IMR-90 (cell line): ENCODE data around the gene ANXA4. TPM values are rescaled to one million over a fixed set of nuclear protein-coding genes. Genes with fewer than 3 reads are reported as not detected.

Experiments
- ATAC-seq: fragments of 200-7000 bp; cut with Tn5 transposase; 2 replicates; pipeline ENCODE4 v1.9.1; 2020; ENCODE audit warnings: low read depth, mild to moderate bottlenecking, moderate library complexity
- BruUV-seq: library from RNA; stranded (reverse); fragments of 400-500 nt; replicated peaks from 2 replicates; lab custom pipeline; 2021; lab: Mats Ljungman, UMichigan
- CTCF ChIA-PET: fragments of 300-600 bp; formaldehyde crosslinking; extraction: SDS; loops from one replicate; lab custom pipeline; 2021; ENCODE audit warnings: antibody characterized with exemption; lab: Yijun Ruan, JAX
- POLR2A ChIA-PET: fragments of 300-600 bp; sonication (Branson Sonifier 250); formaldehyde crosslinking; loops from one replicate; lab custom pipeline; 2022; ENCODE audit warnings: antibody characterized with exemption; ENCODE audit not compliant: unreplicated experiment; lab: Charles Lee
- DNase-seq: peaks from one replicate; pipeline ENCODE4 v3.0.0; 2013
- H2AFZ ChIP-seq: replicated peaks from 2 replicates; pipeline ENCODE3; 2013; ENCODE audit warnings: low read length, mild to moderate bottlenecking; ENCODE audit not compliant: poor library complexity
- H2AK5ac ChIP-seq: 2 replicates; pipeline ENCODE4 v1.6.1; 2013; ENCODE audit warnings: low read depth, low read length, inconsistent platforms
- H2AK9ac ChIP-seq: replicated peaks from 2 replicates; pipeline ENCODE3; 2013; ENCODE audit warnings: mild to moderate bottlenecking, low read depth, low read length, moderate library complexity; ENCODE audit not compliant: poor library complexity
- H2BK120ac ChIP-seq: 2 replicates; pipeline ENCODE4 v1.6.1; 2013; ENCODE audit warnings: low read depth, low read length, inconsistent platforms
- H2BK15ac ChIP-seq: 3 replicates; pipeline ENCODE4 v1.6.1; 2013; ENCODE audit warnings: low read depth, low read length, inconsistent platforms
- H2BK20ac ChIP-seq: 2 replicates; pipeline ENCODE4 v1.6.1; 2013; ENCODE audit warnings: low read depth, mild to moderate bottlenecking, inconsistent platforms, low read length, moderate library complexity
- H2BK5ac ChIP-seq: 2 replicates; pipeline ENCODE4 v1.6.1; 2013; ENCODE audit warnings: mild to moderate bottlenecking, low read depth, low read length, inconsistent platforms; ENCODE audit not compliant: poor library complexity, severe bottlenecking
- H3K14ac ChIP-seq: replicated peaks from 2 replicates; pipeline ENCODE4 v1.6.1; 2013; ENCODE audit warnings: low read depth, low read length, inconsistent platforms
- H3K18ac ChIP-seq: 2 replicates; pipeline ENCODE4 v1.6.1; 2013; ENCODE audit warnings: low read depth, low read length, control low read depth
- H3K23ac ChIP-seq: 2 replicates; pipeline ENCODE4 v1.6.1; 2013; ENCODE audit warnings: low read depth, low read length, inconsistent platforms
- H3K27ac ChIP-seq: 2 replicates; pipeline ENCODE4 v1.5.1; 2013; ENCODE audit warnings: mild to moderate bottlenecking, control low read depth, low read length; ENCODE audit not compliant: insufficient read depth
- H3K27me3 ChIP-seq: 2 replicates; pipeline ENCODE4 v1.6.1; 2013; ENCODE audit warnings: low read length; ENCODE audit not compliant: control insufficient read depth, insufficient read depth
- H3K36me3 ChIP-seq: 2 replicates; pipeline ENCODE4 v1.6.1; 2013; ENCODE audit warnings: low read length, mixed read lengths; ENCODE audit not compliant: control insufficient read depth, insufficient read depth
- H3K4ac ChIP-seq: 2 replicates; pipeline ENCODE4 v1.6.1; 2013; ENCODE audit warnings: low read depth, low read length, inconsistent platforms
- H3K4me1 ChIP-seq: 2 replicates; pipeline ENCODE4 v1.6.1; 2013; ENCODE audit warnings: low read length, mixed read lengths; ENCODE audit not compliant: control insufficient read depth, insufficient read depth
- H3K4me2 ChIP-seq: 2 replicates; pipeline ENCODE4 v1.6.1; 2013; ENCODE audit warnings: low read depth, mild to moderate bottlenecking, control low read depth, low read length, moderate library complexity
- H3K4me3 ChIP-seq: 2 replicates; pipeline ENCODE4 v1.5.1; 2013; ENCODE audit warnings: low read depth, mild to moderate bottlenecking, control low read depth, low read length, moderate library complexity; ENCODE audit not compliant: insufficient read depth
- H3K56ac ChIP-seq: 2 replicates; pipeline ENCODE4 v1.6.1; 2013; ENCODE audit warnings: low read length, inconsistent platforms; ENCODE audit not compliant: insufficient read depth; ENCODE audit errors: extremely low read depth
- H3K79me1 ChIP-seq, 2 experiments: 2 replicates each; pipeline ENCODE4 v1.6.1; 2013; ENCODE audit warnings: low read length in 2 of 2, inconsistent platforms in 1 of 2, low read depth in 1 of 2
- H3K9ac ChIP-seq: 2 replicates; pipeline ENCODE4 v1.6.1; 2013; ENCODE audit warnings: low read depth, low read length, control low read depth
- H3K9me1 ChIP-seq: 2 replicates; pipeline ENCODE4 v1.6.1; 2013; ENCODE audit warnings: low read length, inconsistent platforms; ENCODE audit not compliant: insufficient read depth
- H3K9me3 ChIP-seq: 2 replicates; pipeline ENCODE4 v1.6.1; 2013; ENCODE audit warnings: low read length; ENCODE audit not compliant: control insufficient read depth, insufficient read depth
- H4K20me1 ChIP-seq: 2 replicates; pipeline ENCODE4 v1.6.1; 2013; ENCODE audit warnings: low read length, inconsistent platforms; ENCODE audit not compliant: insufficient read depth
- H4K5ac ChIP-seq: 2 replicates; pipeline ENCODE4 v1.6.1; 2013; ENCODE audit warnings: mild to moderate bottlenecking, low read depth, low read length, control low read depth
- H4K8ac ChIP-seq, 2 experiments: 2 replicates each; pipeline ENCODE4 v1.6.1; 2013; ENCODE audit warnings: low read depth in 2 of 2, low read length in 2 of 2, control low read depth in 1 of 2, inconsistent platforms in 1 of 2
- H4K91ac ChIP-seq: 2 replicates; pipeline ENCODE4 v1.6.1; 2013; ENCODE audit warnings: low read depth, low read length, inconsistent platforms; ENCODE audit not compliant: insufficient read depth
- CEBPB ChIP-seq: IDR thresholded peaks from 2 replicates; pipeline ENCODE4 v1.6.1; 2012; ENCODE audit warnings: low read depth, low read length, improper control_type of control experiment
- CHD1 ChIP-seq: IDR thresholded peaks from 2 replicates; pipeline ENCODE4 v1.6.1; 2012; ENCODE audit warnings: low read depth, low read length, improper control_type of control experiment
- MAZ ChIP-seq: IDR thresholded peaks from 2 replicates; pipeline ENCODE4 v1.6.1; 2012; ENCODE audit warnings: low read depth, mild to moderate bottlenecking, low read length, improper control_type of control experiment, moderate library complexity, borderline replicate concordance
- MXI1 ChIP-seq: IDR thresholded peaks from 2 replicates; pipeline ENCODE4 v1.6.1; 2012; ENCODE audit warnings: low read depth, mild to moderate bottlenecking, low read length, moderate library complexity, borderline replicate concordance
- NFE2L2 ChIP-seq: fragments of 150-350 bp; IDR thresholded peaks from 2 replicates; pipeline ENCODE4 v1.6.1; 2016; ENCODE audit warnings: low read depth, mild to moderate bottlenecking, low read length
- POLR2A ChIP-seq: IDR thresholded peaks from 2 replicates; pipeline ENCODE4 v1.6.1; 2012; ENCODE audit warnings: mild to moderate bottlenecking, low read depth, low read length
- RAD21 ChIP-seq: IDR thresholded peaks from 2 replicates; pipeline ENCODE4 v1.6.1; 2012; ENCODE audit warnings: low read length, improper control_type of control experiment
- RCOR1 ChIP-seq: IDR thresholded peaks from 2 replicates; pipeline ENCODE4 v1.6.1; 2012; ENCODE audit warnings: mild to moderate bottlenecking, low read length, improper control_type of control experiment; ENCODE audit not compliant: insufficient replicate concordance
- RFX5 ChIP-seq: IDR thresholded peaks from 2 replicates; pipeline ENCODE4 v1.8.0; 2012; ENCODE audit warnings: low read depth, mild to moderate bottlenecking, low read length, moderate library complexity
- WGBS, 2 experiments: methylation state at CpG; one replicate each; pipeline versions ENCODE4 v1.1.5 to v1.1.7; 2013; ENCODE audit warnings: missing lambda C conversion rate in 2 of 2; ENCODE audit not compliant: insufficient read length in 1 of 2; ENCODE audit errors: extremely low coverage in 2 of 2; 5-methylcytosine and 5-hydroxymethylcytosine counted together
- dilution Hi-C: fragments of 300-500 bp; cut with HindIII; formaldehyde crosslinking; loops from one replicate; pipeline ENCODE4 v1.14.3; 2018; ENCODE audit warnings: low sequenced_read_pairs; ENCODE audit not compliant: unreplicated experiment
- in situ Hi-C: fragments of 300-500 bp; cut with MboI; formaldehyde crosslinking; loops from 3 replicates; pipeline ENCODE4 v1.14.3; 2019; ENCODE audit warnings: low sequenced_read_pairs, inconsistent platforms, mixed read lengths
- intact Hi-C: fragments of 100-400 bp; cut with micrococcal nuclease; formaldehyde crosslinking; loops from 2 replicates; pipeline ENCODE4 v1.10.0; 2022
- polyA plus RNA-seq, 3 experiments: library from polyadenylated mRNA; depleted of rRNA; stranded (reverse); fragments of >200 nt; gene quantifications; 2 replicates each; pipeline ENCODE4 v1.2.3, GENCODE V29; 2012; ENCODE audit warnings: low replicate concordance in 1 of 3
- total RNA-seq: library from RNA; depleted of rRNA; stranded (reverse); fragments of >200 nt; gene quantifications from 2 replicates; pipeline ENCODE4 v1.2.3, GENCODE V29; 2012
- TF ChIP-seq, protein P1 (sequence below): conservative IDR thresholded peaks from 2 replicates; pipeline ENCODE4 v1.5.1; 2012; ENCODE audit warnings: mild to moderate bottlenecking, low read depth, low read length, improper control_type of control experiment
- TF ChIP-seq, protein P2 (sequence below): fragments of 150-350 bp; IDR thresholded peaks from 2 replicates; pipeline ENCODE4 v1.6.1; 2016; ENCODE audit warnings: low read depth, mild to moderate bottlenecking, low read length, moderate library complexity, borderline replicate concordance
- TF ChIP-seq, protein P3 (sequence below): fragments of 150-350 bp; IDR thresholded peaks from 2 replicates; pipeline ENCODE4 v1.6.1; 2017; ENCODE audit warnings: mild to moderate bottlenecking, antibody characterized with exemption, low read length, low read depth

The ANXA4 gene
- total and polyA plus RNA-seq, 2 of the 4 experiments (the other 2 are of a cell fraction) = 22.2 to 72.0 TPM

DNA sequence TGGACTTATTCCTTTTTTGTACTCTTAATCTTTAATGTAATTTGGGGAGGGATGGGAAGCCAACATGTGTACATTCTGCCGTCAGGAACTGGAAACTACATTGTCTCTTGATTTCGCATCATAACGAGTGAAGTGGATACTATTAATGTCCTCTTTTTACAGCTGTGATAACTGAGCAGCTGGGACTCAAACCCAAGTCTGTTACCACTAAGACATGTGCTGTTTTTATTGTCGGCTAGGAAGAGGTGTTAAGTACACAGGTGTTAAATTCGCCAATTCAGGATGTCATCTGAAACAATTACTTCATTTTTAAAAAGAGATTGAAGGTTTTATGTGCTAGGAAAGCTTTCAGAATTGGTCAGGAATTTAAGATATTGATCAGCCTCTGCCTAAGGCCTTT, 94.4 kb downstream of the ANXA4 start:
- in situ Hi-C loops = no loop called here
- H4K91ac ChIP-seq = no peak overlapping the region
- peaks cover 22 to 29% of the 10 kb centered on the region in 2 experiments for H3K79me1 ChIP-seq
- TF ChIP-seq CHD1 = no peak
- TF ChIP-seq, protein P1, sequence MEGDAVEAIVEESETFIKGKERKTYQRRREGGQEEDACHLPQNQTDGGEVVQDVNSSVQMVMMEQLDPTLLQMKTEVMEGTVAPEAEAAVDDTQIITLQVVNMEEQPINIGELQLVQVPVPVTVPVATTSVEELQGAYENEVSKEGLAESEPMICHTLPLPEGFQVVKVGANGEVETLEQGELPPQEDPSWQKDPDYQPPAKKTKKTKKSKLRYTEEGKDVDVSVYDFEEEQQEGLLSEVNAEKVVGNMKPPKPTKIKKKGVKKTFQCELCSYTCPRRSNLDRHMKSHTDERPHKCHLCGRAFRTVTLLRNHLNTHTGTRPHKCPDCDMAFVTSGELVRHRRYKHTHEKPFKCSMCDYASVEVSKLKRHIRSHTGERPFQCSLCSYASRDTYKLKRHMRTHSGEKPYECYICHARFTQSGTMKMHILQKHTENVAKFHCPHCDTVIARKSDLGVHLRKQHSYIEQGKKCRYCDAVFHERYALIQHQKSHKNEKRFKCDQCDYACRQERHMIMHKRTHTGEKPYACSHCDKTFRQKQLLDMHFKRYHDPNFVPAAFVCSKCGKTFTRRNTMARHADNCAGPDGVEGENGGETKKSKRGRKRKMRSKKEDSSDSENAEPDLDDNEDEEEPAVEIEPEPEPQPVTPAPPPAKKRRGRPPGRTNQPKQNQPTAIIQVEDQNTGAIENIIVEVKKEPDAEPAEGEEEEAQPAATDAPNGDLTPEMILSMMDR = no peak
- TF ChIP-seq POLR2A = no peak
- TF ChIP-seq, protein P2, sequence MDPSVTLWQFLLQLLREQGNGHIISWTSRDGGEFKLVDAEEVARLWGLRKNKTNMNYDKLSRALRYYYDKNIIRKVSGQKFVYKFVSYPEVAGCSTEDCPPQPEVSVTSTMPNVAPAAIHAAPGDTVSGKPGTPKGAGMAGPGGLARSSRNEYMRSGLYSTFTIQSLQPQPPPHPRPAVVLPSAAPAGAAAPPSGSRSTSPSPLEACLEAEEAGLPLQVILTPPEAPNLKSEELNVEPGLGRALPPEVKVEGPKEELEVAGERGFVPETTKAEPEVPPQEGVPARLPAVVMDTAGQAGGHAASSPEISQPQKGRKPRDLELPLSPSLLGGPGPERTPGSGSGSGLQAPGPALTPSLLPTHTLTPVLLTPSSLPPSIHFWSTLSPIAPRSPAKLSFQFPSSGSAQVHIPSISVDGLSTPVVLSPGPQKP = no peak
- TF ChIP-seq CEBPB = no peak
- no peak for TF ChIP-seq RAD21
- no peak for TF ChIP-seq NFE2L2
- TF ChIP-seq, protein P3, sequence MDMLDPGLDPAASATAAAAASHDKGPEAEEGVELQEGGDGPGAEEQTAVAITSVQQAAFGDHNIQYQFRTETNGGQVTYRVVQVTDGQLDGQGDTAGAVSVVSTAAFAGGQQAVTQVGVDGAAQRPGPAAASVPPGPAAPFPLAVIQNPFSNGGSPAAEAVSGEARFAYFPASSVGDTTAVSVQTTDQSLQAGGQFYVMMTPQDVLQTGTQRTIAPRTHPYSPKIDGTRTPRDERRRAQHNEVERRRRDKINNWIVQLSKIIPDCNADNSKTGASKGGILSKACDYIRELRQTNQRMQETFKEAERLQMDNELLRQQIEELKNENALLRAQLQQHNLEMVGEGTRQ = no peak
- TF ChIP-seq MAZ = no peak
- no peak for TF ChIP-seq RFX5
- no peak for TF ChIP-seq MXI1
- no peak for TF ChIP-seq RCOR1
- H3K9me3 ChIP-seq = no peaks in the 10 kb centered on the region
- ATAC-seq (no peak), DNase-seq (no peak)
- intact Hi-C loops = loop anchor here (10.0 kb wide), 1 partner anchor 48 kb away; no protein-coding TSS in a partner anchor
- H3K4me3 ChIP-seq = no peak overlapping the region
- no peak overlapping the region for H2AFZ ChIP-seq
- H2BK20ac ChIP-seq = no peak overlapping the region
- H2AK9ac ChIP-seq = no peak overlapping the region
- H3K14ac ChIP-seq = no peak overlapping the region
- H3K36me3 ChIP-seq = peaks cover 2% of the 10 kb centered on the region
- H3K27me3 ChIP-seq = no peaks in the 10 kb centered on the region
- dilution Hi-C loops = no loop called here
- WGBS, 2 experiments = no CpG with 5 or more reads among the region's 5 CpGs
- H2AK5ac ChIP-seq = no peak overlapping the region
- BruUV-seq = no TSS peak
- H3K9ac ChIP-seq = no peak overlapping the region
- ChIA-PET POLR2A (no interaction called here), CTCF (no interaction called here)
- no peak overlapping the region for H3K18ac ChIP-seq
- H2BK15ac ChIP-seq = no peak overlapping the region
- H3K27ac ChIP-seq = no peak overlapping the region
- no peak overlapping the region for H3K4me2 ChIP-seq
- H4K5ac ChIP-seq = no peak overlapping the region
- no peak overlapping the region for H3K23ac ChIP-seq
- no peaks in the 10 kb centered on the region for H3K4me1 ChIP-seq
- H3K9me1 ChIP-seq = no peaks in the 10 kb centered on the region
- H3K56ac ChIP-seq = no peak overlapping the region
- H4K8ac ChIP-seq = no peak overlapping the region
- H3K4ac ChIP-seq = no peak overlapping the region
- no peaks in the 10 kb centered on the region for H4K20me1 ChIP-seq
- H2BK120ac ChIP-seq = no peak overlapping the region
- H2BK5ac ChIP-seq = no peak overlapping the region
